OCI-LY1 (cell line): ENCODE measurements around the gene UBASH3B.

Experiments
- EZH2 ChIP-seq: fragments of 200-600 bp; sonication (generic), shearing (Covaris generic); IDR thresholded peaks from 2 replicates; pipeline ENCODE4 v1.8.0; 2017; ENCODE audit warnings: borderline replicate concordance, mixed run types, mild to moderate bottlenecking, antibody characterized with exemption, low read length, moderate library complexity, mixed read lengths
- TF ChIP-seq, protein P1 (sequence below): fragments of 200-600 bp; sonication (generic), shearing (Covaris generic); IDR thresholded peaks from 2 replicates; pipeline ENCODE4 v1.5.1; 2017; ENCODE audit warnings: mild to moderate bottlenecking, antibody characterized with exemption, low read length, moderate library complexity, mixed read lengths

DNA sequence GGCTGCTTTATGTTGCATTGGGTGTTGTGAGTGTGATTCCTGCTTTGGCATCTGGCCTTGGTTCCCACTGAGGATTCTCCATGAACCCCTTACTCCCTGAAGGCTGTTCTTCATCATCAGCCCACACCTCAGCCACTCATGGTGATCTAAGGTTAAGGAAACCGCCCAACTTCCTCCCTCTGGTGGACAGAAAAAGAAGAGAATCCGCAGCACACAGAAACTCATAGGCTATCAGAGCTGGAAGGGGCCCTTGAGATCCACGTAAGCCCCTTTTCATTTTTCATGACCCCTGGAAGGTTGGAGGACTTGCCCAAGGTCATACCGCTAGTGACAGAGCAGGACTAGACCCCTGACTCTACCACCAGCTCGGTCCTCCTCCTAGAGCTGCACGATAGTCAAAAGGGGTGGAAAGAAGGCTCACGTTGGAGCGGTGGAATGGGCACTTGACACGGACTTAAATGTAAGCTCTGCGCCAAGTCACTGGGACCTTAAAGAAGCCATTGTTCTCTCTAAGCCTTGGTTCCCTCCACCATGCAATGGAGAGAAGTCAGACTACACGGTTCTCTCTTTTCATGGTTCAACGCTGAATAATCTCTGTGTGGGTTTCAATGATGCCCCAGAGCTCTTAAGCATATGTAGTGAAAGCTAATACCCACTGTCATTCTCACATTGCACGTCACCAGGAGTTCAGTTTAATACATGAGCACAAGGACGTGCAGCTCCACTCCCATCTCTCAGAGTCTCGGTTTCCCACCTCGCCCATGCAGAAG is 99.2 kb downstream of the UBASH3B start:
- TF ChIP-seq, protein P1, sequence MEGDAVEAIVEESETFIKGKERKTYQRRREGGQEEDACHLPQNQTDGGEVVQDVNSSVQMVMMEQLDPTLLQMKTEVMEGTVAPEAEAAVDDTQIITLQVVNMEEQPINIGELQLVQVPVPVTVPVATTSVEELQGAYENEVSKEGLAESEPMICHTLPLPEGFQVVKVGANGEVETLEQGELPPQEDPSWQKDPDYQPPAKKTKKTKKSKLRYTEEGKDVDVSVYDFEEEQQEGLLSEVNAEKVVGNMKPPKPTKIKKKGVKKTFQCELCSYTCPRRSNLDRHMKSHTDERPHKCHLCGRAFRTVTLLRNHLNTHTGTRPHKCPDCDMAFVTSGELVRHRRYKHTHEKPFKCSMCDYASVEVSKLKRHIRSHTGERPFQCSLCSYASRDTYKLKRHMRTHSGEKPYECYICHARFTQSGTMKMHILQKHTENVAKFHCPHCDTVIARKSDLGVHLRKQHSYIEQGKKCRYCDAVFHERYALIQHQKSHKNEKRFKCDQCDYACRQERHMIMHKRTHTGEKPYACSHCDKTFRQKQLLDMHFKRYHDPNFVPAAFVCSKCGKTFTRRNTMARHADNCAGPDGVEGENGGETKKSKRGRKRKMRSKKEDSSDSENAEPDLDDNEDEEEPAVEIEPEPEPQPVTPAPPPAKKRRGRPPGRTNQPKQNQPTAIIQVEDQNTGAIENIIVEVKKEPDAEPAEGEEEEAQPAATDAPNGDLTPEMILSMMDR: peak; percentile 69
- no peak for TF ChIP-seq EZH2
